HFFc6 (cell line): ENCODE results near the gene AGBL5. TPM values are rescaled to one million over a fixed set of nuclear protein-coding genes. Genes with fewer than 3 reads are reported as not detected.

ENCODE experiments used
- DNase-seq: peaks from one replicate; pipeline ENCODE4 v3.0.0-alpha.2; 2018
- H3K27ac Mint-ChIP-seq: 2 replicates; pipeline ENCODE4 v1.8.0; 2020; ENCODE audit warnings: mild to moderate bottlenecking, mixed read lengths
- H3K27me3 Mint-ChIP-seq: 2 replicates; pipeline ENCODE4 v1.8.0; 2021; ENCODE audit warnings: mild to moderate bottlenecking, moderate library complexity, mixed read lengths; ENCODE audit not compliant: insufficient read depth
- H3K36me3 Mint-ChIP-seq: 2 replicates; pipeline ENCODE4 v1.8.0; 2021; ENCODE audit warnings: low read depth, mixed read lengths
- H3K4me1 Mint-ChIP-seq: 2 replicates; pipeline ENCODE4 v1.8.0; 2020; ENCODE audit warnings: low read depth, mixed read lengths
- H3K4me3 Mint-ChIP-seq: 2 replicates; pipeline ENCODE4 v1.8.0; 2020; ENCODE audit warnings: mild to moderate bottlenecking, moderate library complexity, mixed read lengths
- H3K9me3 Mint-ChIP-seq: 2 replicates; pipeline ENCODE4 v1.8.0; 2020; ENCODE audit warnings: mild to moderate bottlenecking, mixed read lengths
- total RNA-seq, 6 experiments: library from RNA; stranded (reverse); fragmentation: NEBNext Ultra II Directional; extraction: Animal tissue kit (Norgen Biotek cat#: 25700); gene quantifications; 2 replicates in 1 of 6; 3 replicates in 5 of 6; pipeline ENCODE4 v1.2.3, GENCODE V29; 2021
- TF ChIP-seq, protein P1 (sequence below): fragments of 200-600 bp; sonication (generic); IDR thresholded peaks from 2 replicates; pipeline ENCODE4 v1.5.0; 2021; ENCODE audit warnings: antibody characterized with exemption, mild to moderate bottlenecking

Gene AGBL5
- total RNA-seq, 6 experiments from 2014 or later: 23.5 to 31.4 (median 28.6) TPM

DNA sequence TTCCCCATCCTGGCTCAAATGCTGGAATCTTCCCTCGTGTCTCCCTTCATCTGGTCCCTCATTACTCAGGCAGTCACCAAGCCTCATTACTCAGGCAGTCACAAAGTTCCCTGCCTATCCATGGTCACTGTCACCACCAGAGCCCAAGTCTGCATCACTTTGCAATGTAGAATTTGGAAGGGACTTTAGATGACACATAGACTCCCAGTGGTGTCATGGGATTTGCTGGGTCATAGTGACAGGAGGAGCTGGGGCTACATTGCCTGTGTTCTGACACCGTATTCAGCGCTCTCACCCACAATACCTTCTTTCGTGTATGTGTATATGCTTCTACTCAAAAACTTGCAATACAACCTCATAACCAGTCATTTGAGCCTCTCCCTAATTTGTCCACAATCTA, 24.9 kb downstream of the AGBL5 start:
- Mint-ChIP-seq H3K36me3 (peaks cover 9% of the 10 kb centered on the region; the same call in 1 of the 2 replicates), H3K4me3 (no peak overlapping the region), H3K4me1 (peaks cover 66% of the 10 kb centered on the region), H3K27me3 (peaks cover 2% of the 10 kb centered on the region; the same call in 1 of the 2 replicates), H3K9me3 (no peaks in the 10 kb centered on the region), H3K27ac (no peak overlapping the region)
- TF ChIP-seq, protein P1, sequence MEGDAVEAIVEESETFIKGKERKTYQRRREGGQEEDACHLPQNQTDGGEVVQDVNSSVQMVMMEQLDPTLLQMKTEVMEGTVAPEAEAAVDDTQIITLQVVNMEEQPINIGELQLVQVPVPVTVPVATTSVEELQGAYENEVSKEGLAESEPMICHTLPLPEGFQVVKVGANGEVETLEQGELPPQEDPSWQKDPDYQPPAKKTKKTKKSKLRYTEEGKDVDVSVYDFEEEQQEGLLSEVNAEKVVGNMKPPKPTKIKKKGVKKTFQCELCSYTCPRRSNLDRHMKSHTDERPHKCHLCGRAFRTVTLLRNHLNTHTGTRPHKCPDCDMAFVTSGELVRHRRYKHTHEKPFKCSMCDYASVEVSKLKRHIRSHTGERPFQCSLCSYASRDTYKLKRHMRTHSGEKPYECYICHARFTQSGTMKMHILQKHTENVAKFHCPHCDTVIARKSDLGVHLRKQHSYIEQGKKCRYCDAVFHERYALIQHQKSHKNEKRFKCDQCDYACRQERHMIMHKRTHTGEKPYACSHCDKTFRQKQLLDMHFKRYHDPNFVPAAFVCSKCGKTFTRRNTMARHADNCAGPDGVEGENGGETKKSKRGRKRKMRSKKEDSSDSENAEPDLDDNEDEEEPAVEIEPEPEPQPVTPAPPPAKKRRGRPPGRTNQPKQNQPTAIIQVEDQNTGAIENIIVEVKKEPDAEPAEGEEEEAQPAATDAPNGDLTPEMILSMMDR: no peak
- DNase-seq: no peak

DNA sequence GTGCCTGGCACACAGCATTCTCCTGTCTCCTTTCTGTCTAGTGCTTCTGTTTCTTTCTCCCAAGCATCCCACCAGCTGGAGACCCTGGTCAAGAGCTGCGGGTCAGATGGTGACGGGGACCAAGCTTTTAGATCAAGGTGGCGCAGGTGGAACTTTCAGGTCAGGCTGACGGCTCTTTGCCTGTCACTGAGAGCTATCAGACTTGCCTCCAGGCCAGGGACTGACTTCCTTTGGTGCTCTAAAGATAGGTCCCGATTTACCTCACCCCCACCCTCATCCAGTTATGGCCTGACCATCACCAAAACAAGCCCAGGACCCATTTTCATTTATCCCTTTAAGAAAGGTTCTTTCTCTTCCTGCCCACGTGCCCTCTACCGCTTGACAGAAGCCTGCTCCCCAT, 25.8 kb downstream of the AGBL5 start:
- TF ChIP-seq, protein P1: no peak

DNA sequence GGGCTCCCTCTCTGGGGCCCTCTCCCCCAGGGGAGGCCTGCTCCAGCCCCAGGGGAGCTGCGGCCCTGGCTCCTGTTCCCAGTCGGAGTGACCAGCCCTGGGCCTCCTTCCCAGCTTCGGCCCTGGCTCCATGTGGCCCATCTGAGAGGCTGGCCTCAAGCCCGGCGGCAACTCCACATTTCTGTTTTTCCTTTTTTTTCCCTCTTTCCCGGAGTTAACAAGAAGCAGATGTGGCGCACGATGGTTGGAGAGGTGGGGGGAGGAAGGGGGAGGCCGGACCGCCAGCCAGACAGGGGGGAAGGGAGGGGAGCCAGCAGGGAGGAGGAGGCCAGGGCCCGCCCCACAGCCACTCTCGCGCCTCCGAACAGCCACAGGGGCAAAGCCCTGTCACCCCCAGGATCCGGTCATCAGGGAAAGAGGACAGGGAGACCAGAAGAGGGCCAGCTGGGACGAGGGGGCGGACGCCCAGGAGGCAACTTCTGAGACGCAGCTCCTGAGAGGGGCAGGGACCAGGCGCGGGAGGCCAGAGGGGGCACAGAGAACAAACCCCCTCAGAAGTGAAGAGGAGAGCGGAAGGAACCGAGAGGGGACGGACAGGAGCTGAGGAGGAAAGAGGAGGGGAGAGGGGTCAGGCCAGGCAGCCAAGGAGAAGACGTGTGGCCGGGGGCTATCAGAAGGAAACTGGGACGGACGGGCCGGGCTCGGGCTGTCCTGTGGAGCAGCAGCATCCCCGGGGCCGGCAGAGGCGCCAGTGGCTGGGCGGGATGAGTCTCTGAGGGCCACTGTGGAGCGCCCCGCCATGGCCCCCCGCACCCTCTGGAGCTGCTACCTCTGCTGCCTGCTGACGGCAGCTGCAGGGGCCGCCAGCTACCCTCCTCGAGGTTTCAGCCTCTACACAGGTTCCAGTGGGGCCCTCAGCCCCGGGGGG, 27.1 kb downstream of the AGBL5 start, which contains the start of gene EMILIN1:
TSS of gene EMILIN1 (plus strand) at position 349 of the 928 bp plus-strand sequence. CDS start at position 800, 451 bp downstream.
- Mint-ChIP-seq H3K27me3 (peaks cover 2% of the 10 kb centered on the region; the same call in 1 of the 2 replicates), H3K4me3 (peak within 1 kb of the TSS; percentile 96), H3K9me3 (no peaks in the 10 kb centered on the region), H3K27ac (peak within 1 kb of the TSS; percentile 96), H3K36me3 (peaks cover 12% of the 10 kb centered on the region; the same call in 1 of the 2 replicates), H3K4me1 (peaks cover 56% of the 10 kb centered on the region)
- DNase-seq: peak; percentile 89
- TF ChIP-seq, protein P1: no peak; the same call in 1 of the 2 replicates

More for the DNA sequence above, 25.8 kb downstream of the AGBL5 start:
- Mint-ChIP-seq H3K4me3 (no peak overlapping the region; the same call in 1 of the 2 replicates), H3K9me3 (no peaks in the 10 kb centered on the region), H3K36me3 (peaks cover 12% of the 10 kb centered on the region; the same call in 1 of the 2 replicates), H3K27ac (peak overlapping the region; percentile 96), H3K27me3 (peaks cover 2% of the 10 kb centered on the region; the same call in 1 of the 2 replicates), H3K4me1 (peaks cover 67% of the 10 kb centered on the region)
- no peak for DNase-seq

DNA sequence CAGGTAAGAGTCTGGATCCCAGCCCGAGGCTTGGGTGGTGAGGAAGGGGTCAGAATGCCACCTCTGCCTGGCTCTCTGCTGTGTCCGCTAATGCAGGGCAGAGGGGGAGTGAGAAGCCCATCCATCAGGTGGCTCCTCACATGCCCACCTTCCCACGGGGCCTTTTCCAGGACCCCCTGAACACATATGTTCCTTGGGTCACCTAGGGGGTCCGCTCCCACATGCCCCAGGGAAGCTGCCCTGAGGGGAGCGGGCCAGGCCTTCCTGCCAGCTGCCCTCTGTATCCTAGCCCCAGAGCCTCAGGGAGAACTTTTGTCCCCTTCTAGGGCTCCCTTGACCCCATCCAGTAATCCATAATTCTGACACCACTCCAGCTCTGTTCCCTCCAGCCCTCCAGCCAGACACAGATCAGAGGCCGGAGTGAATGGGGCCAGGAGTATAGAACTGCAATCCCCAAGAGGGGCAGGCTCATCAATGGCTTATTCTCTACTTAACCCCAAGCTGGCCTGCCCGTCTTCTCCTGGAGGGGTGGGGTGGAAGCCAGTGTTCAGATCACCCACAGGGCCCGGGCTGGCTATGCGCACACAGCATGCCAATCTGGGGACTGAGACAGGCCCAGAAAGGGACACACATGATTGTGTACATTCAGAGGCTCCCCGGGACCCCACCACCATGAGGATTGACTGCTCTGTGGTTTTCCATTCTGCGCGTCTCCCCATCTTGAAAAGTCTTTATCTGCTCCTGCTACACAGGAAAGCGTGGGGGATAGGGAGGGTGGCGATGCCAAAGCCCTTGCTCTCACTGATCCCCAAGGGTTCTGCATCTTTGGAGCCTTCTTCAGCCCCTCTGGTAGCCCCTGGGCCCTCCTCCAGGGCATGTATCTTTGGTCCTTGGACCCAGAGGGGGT, 28.0 kb downstream of the AGBL5 start:
- no peak for DNase-seq
- Mint-ChIP-seq H3K27me3 (peaks cover 2% of the 10 kb centered on the region; the same call in 1 of the 2 replicates), H3K4me1 (peaks cover 50% of the 10 kb centered on the region), H3K36me3 (peaks cover 12% of the 10 kb centered on the region; the same call in 1 of the 2 replicates), H3K9me3 (no peaks in the 10 kb centered on the region), H3K27ac (peak overlapping the region; percentile 73), H3K4me3 (peak overlapping the region; percentile 96)
- TF ChIP-seq, protein P1: no peak

DNA sequence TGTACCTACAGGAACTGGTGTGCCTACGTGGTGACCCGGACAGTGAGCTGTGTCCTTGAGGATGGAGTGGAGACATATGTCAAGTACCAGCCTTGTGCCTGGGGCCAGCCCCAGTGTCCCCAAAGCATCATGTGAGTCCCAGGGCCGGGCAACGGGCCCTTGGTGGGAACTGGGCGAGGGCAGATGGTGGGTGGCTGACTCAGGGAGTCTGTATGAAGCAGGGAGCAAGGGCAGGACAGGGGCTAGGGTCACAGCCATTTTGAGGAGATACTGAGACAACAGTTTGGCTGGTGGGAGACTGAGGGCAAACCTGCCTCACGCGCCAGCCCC, 28.6 kb downstream of the AGBL5 start:
- Mint-ChIP-seq H3K9me3 (no peaks in the 10 kb centered on the region), H3K36me3 (peaks cover 12% of the 10 kb centered on the region; the same call in 1 of the 2 replicates), H3K27me3 (peaks cover under 1% of the 10 kb centered on the region; the same call in 1 of the 2 replicates), H3K27ac (peak overlapping the region; percentile 73), H3K4me1 (peaks cover 52% of the 10 kb centered on the region), H3K4me3 (peak overlapping the region; percentile 96)
- TF ChIP-seq, protein P1: no peak
- no peak for DNase-seq
